Panc1 (cell line): Measurements from ENCODE around the gene PARS2.

Source experiments
- CTCF ChIP-seq: fragments of 450-650 bp; IDR thresholded peaks from 2 replicates; pipeline ENCODE4 v1.5.1; 2017; ENCODE audit warnings: mild to moderate bottlenecking
- POLR2AphosphoS5 ChIP-seq: IDR thresholded peaks from 2 replicates; pipeline ENCODE4 v1.6.1; 2012; ENCODE audit warnings: mild to moderate bottlenecking, low read depth, low read length, moderate library complexity

DNA sequence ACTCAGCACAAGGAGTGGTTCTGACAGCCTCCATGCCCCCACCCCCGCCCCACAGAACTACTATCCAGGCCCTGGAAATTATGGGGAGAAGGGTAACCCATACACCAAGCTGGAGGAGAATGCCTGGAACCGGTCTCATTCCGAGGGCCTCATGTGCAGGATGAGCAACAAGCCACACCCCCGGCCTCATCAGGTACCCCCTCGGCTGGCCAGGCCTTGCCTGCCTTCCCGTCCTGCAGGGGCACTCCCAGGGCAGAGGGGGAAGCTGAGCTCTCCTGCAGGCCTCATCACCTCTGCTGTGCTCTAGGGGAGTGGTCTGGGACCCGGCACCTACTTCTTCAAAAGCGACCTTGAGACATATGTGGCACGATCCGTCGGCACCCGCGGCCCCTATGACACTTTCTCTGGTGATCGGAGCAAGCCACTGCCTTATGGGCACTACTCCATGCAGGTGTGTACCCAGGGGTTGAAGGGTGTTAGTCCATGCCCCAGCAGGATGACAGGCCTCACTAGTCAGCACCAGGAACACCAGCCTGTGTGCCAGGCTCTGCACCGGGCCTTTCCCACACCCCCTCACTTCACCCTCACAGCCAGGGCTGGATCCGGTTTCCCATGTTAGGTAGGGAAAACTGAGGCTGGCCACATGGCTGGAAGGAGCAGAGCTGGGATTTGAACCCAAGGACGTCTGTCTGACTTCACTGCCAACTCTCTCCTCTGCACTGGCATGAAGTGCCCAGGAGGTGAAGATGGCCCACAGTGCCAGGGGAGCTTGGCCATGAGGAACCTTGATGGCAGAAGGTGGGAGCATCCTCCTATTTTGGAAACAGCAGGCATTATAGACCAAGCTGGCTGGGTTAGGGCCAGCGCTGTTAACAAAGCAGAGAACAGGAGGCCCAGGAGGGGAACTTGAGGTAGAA, 47.7 kb upstream of the PARS2 start:
- TF ChIP-seq CTCF (no peak), POLR2AphosphoS5 (no peak)
